GM12891 (cell line): ENCODE measurements around the gene CEP57.

ENCODE experiments used
- POLR2A ChIP-seq: IDR thresholded peaks from 2 replicates; pipeline ENCODE4 v1.6.1; 2011; ENCODE audit warnings: low read depth, low read length, control low read depth
- POLR2AphosphoS5 ChIP-seq: IDR thresholded peaks from 2 replicates; pipeline ENCODE4 v1.6.1; 2011; ENCODE audit warnings: low read depth, low read length, control low read depth
- TAF1 ChIP-seq: IDR thresholded peaks from 2 replicates; pipeline ENCODE4 v1.6.1; 2011; ENCODE audit warnings: low read depth, low read length, control low read depth

- TF ChIP-seq POLR2A: no peak
- TF ChIP-seq POLR2AphosphoS5: no peak
- no peak for TF ChIP-seq TAF1
Measured at GRCh38 chr11:95863486-95864140, 73.3 kb downstream of the CEP57 start.
